ENCODE measurements around the gene SMIM8. TPM values are rescaled to one million over a fixed set of nuclear protein-coding genes. Genes with fewer than 3 reads are reported as not detected.
"Not testable (repeated sequence)": the region's sequence is repeated elsewhere in the genome, so short reads cannot be mapped to it uniquely, and the experiment has no call there.

The SMIM8 gene
- total RNA-seq, 2 experiments from 2014 or later: 5.4 TPM

DNA sequence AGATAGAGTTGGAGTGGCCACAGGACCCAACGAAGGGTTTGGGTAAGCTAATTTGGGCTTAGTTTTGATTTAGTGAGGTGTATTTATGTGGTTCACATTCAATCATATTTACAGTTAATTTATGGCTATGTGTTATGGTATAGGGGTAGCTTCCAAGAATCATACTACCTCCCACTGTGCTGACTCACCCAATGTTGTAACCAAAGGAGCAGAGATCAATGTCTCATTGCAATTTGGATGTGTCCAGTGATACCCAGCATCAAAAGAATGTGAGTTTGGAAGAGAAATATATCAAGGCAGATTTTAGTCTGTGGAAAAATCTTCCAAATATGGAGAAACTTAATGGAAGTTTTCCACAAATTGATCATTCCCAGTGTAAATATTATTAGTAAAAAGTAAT lies 25.3 kb upstream of the SMIM8 start:
- no peak overlapping the region for H3K27ac Mint-ChIP-seq
- intact Hi-C loops (cut with DNase I, micrococcal nuclease): no loop called here
- Histone ChIP-seq H3K4me3 (ENCODE audit: low read length) (no peak overlapping the region), H3K36me3 (ENCODE audit: insufficient read depth, low read length) (no peaks in the 10 kb centered on the region), H3K27ac (ENCODE audit: low read depth in 1 of 2, low read length in 2 of 2) (no peak overlapping the region), H3K27me3 (ENCODE audit: control insufficient read depth in 1 of 2, insufficient read depth in 2 of 2, low read length in 2 of 2) (peaks cover 5 to 19% of the 10 kb centered on the region in 2 experiments), H3K4me1 (ENCODE audit: insufficient read depth, low read length) (no peaks in the 10 kb centered on the region), H3K9me3 (ENCODE audit: control insufficient read depth in 1 of 2, insufficient read depth in 1 of 2, low read length in 2 of 2) (peaks cover 0 to 4% of the 10 kb centered on the region in 2 experiments)
- H3K27me3 Mint-ChIP-seq: peaks cover 66% of the 10 kb centered on the region
- CTCF ChIA-PET: no interaction called here
- no peaks in the 10 kb centered on the region for H3K36me3 Mint-ChIP-seq (ENCODE audit: low read depth)
- POLR2A ChIA-PET: no interaction called here
- TF ChIP-seq, protein P1, sequence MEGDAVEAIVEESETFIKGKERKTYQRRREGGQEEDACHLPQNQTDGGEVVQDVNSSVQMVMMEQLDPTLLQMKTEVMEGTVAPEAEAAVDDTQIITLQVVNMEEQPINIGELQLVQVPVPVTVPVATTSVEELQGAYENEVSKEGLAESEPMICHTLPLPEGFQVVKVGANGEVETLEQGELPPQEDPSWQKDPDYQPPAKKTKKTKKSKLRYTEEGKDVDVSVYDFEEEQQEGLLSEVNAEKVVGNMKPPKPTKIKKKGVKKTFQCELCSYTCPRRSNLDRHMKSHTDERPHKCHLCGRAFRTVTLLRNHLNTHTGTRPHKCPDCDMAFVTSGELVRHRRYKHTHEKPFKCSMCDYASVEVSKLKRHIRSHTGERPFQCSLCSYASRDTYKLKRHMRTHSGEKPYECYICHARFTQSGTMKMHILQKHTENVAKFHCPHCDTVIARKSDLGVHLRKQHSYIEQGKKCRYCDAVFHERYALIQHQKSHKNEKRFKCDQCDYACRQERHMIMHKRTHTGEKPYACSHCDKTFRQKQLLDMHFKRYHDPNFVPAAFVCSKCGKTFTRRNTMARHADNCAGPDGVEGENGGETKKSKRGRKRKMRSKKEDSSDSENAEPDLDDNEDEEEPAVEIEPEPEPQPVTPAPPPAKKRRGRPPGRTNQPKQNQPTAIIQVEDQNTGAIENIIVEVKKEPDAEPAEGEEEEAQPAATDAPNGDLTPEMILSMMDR (IDR thresholded peaks at IDR 0.05): no peak
- H3K4me3 Mint-ChIP-seq: no peak overlapping the region
- ATAC-seq (ENCODE audit: poor library complexity) (no peak), DNase-seq (no peak)
- H3K9me3 Mint-ChIP-seq: no peaks in the 10 kb centered on the region
- H3K4me1 Mint-ChIP-seq (ENCODE audit: low read depth): no peaks in the 10 kb centered on the region

DNA sequence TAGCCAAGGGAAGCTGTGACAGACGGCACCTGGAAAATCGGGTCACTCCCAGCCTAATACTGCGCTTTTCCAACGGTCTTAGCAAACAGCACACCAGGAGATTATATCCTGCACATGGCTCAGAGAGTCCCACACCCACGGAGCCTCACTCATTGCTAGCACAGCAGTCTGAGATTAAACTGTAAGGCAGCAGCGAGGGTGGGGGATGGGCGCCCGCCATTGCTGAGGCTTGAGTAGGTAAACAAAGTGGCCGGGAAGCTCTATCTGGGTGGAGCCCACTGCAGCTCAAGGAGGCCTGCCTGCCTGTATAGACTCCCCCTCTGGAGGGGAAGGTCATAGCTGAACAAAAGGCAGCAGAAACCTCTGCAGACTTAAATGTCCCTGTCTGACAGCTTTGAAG lies 21.1 kb upstream of the SMIM8 start:
- H3K4me1 Mint-ChIP-seq (ENCODE audit: low read depth); H3K4me3 ChIP-seq (ENCODE audit: low read length); intact Hi-C loops (cut with DNase I, micrococcal nuclease); H3K27ac Mint-ChIP-seq; H3K4me1 ChIP-seq (ENCODE audit: insufficient read depth, low read length); DNase-seq; CTCF ChIA-PET; H3K9me3 Mint-ChIP-seq; H3K4me3 Mint-ChIP-seq; H3K9me3 ChIP-seq (ENCODE audit: control insufficient read depth in 1 of 2, insufficient read depth in 1 of 2, low read length in 2 of 2); H3K36me3 Mint-ChIP-seq (ENCODE audit: low read depth); ATAC-seq (ENCODE audit: poor library complexity); H3K36me3 ChIP-seq (ENCODE audit: insufficient read depth, low read length); H3K27ac ChIP-seq (ENCODE audit: low read depth in 1 of 2, low read length in 2 of 2); POLR2A ChIA-PET: not testable (repeated sequence)
- H3K27me3 ChIP-seq (ENCODE audit: control insufficient read depth in 1 of 2, insufficient read depth in 2 of 2, low read length in 2 of 2): peaks cover 3 to 11% of the 10 kb centered on the region in 2 experiments
- peaks cover 56% of the 10 kb centered on the region for H3K27me3 Mint-ChIP-seq

DNA sequence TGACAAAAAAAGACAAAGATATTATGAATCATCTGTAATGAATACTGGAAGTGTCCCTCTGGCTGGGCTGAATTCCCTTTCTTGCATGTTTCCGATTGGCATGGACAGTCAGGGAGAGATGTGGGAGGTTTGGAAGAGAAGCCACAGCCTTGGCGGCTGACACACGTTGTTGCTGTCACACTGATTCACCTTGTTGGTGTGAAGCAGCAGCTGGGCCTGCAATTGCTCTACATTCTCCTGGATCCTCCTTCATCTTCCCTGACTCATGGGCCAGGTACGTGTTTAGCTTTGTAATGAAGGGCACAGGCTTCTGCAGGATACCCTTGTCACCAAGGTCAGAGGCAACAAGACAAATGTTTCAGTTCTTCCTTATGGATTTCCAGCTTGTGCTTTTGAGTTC lies 13.4 kb upstream of the SMIM8 start:
- no peaks in the 10 kb centered on the region for H3K9me3 Mint-ChIP-seq
- H3K9me3 ChIP-seq (ENCODE audit: control insufficient read depth in 1 of 2, insufficient read depth in 1 of 2, low read length in 2 of 2): no peaks in the 10 kb centered on the region
- ATAC-seq (ENCODE audit: poor library complexity): no peak
- H3K36me3 ChIP-seq (ENCODE audit: insufficient read depth, low read length): no peaks in the 10 kb centered on the region
- ChIA-PET POLR2A (no interaction called here), CTCF (interaction anchor here (1.1 kb wide), 1 partner anchor 31 kb away, joined by 3 read pairs; no protein-coding TSS in a partner anchor)
- intact Hi-C loops (cut with DNase I, micrococcal nuclease): no loop called here
- no peaks in the 10 kb centered on the region for H3K27me3 ChIP-seq (ENCODE audit: control insufficient read depth in 1 of 2, insufficient read depth in 2 of 2, low read length in 2 of 2)
- H3K27ac ChIP-seq (ENCODE audit: low read depth in 1 of 2, low read length in 2 of 2): no peak overlapping the region
- H3K4me3 ChIP-seq (ENCODE audit: low read length): no peak overlapping the region
- peaks cover 21% of the 10 kb centered on the region for H3K27me3 Mint-ChIP-seq
- no peaks in the 10 kb centered on the region for H3K4me1 ChIP-seq (ENCODE audit: insufficient read depth, low read length)
- no peak overlapping the region for H3K27ac Mint-ChIP-seq
- TF ChIP-seq, protein P1 (IDR thresholded peaks at IDR 0.05): no peak
- no peak overlapping the region for H3K4me3 Mint-ChIP-seq
- no peak for DNase-seq
- H3K4me1 Mint-ChIP-seq (ENCODE audit: low read depth): no peaks in the 10 kb centered on the region
- no peaks in the 10 kb centered on the region for H3K36me3 Mint-ChIP-seq (ENCODE audit: low read depth)

DNA sequence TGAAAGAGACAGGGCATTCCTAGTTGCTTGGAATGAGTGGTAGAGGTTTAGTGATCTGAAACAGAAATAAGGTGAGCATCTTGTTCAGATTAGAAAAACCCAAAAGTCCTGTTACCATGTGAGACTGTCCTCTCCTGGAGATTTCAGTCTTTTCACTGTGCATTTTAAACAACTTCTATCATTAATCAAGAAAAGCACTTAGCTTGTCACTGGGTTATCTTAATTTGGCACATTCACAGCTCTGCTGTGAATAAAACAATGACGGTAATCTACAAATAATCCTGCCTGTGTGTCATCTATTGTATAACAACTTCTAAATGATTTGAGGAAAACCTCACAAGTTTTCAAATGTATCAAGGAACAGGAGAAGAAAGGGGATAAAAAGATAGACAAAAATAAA lies 9.5 kb upstream of the SMIM8 start:
- CTCF ChIA-PET: no interaction called here
- peaks cover 31% of the 10 kb centered on the region for H3K27me3 Mint-ChIP-seq

More for the DNA sequence above, 9.5 kb upstream of the SMIM8 start:
- no peak overlapping the region for H3K27ac ChIP-seq (ENCODE audit: low read depth in 1 of 2, low read length in 2 of 2)
- POLR2A ChIA-PET: no interaction called here
- H3K27ac Mint-ChIP-seq: no peak overlapping the region
- no peak for ATAC-seq (ENCODE audit: poor library complexity)
- no peak overlapping the region for H3K4me3 ChIP-seq (ENCODE audit: low read length)
- no peak for DNase-seq
- no peaks in the 10 kb centered on the region for H3K36me3 Mint-ChIP-seq (ENCODE audit: low read depth)
- no peak overlapping the region for H3K4me3 Mint-ChIP-seq
- TF ChIP-seq, protein P1 (IDR thresholded peaks at IDR 0.05): no peak
- no peaks in the 10 kb centered on the region for H3K9me3 Mint-ChIP-seq
- H3K9me3 ChIP-seq (ENCODE audit: control insufficient read depth in 1 of 2, insufficient read depth in 1 of 2, low read length in 2 of 2): no peaks in the 10 kb centered on the region
- H3K4me1 ChIP-seq (ENCODE audit: insufficient read depth, low read length): no peaks in the 10 kb centered on the region
- intact Hi-C loops (cut with DNase I, micrococcal nuclease): no loop called here
- H3K36me3 ChIP-seq (ENCODE audit: insufficient read depth, low read length): no peaks in the 10 kb centered on the region
- peaks cover 0 to 5% of the 10 kb centered on the region in 2 experiments for H3K27me3 ChIP-seq (ENCODE audit: control insufficient read depth in 1 of 2, insufficient read depth in 2 of 2, low read length in 2 of 2)
- no peaks in the 10 kb centered on the region for H3K4me1 Mint-ChIP-seq (ENCODE audit: low read depth)

Data from CD4-positive, alpha-beta T cell (primary cell).